ENCODE data around the gene UGT1A3.

Gene UGT1A3

GRCh38 chr2:233758141-233758540 lies 29.3 kb downstream of the UGT1A3 start:
- no peak for ATAC-seq
- DNase-seq = no peak

- DNase-seq (no peak), ATAC-seq (no peak)
These were observed 30.0 kb downstream of the UGT1A3 start for GRCh38 chr2:233758849-233759248.

- DNase-seq = no peak
- ATAC-seq = no peak
These were observed 31.2 kb downstream of the UGT1A3 start, which contains the start of gene UGT1A1 for GRCh38 chr2:233760043-233760442. UGT1A1 (plus strand) TSS chr2:233760270; CDS start chr2:233760288, 18 bp downstream.

- ATAC-seq = no peak
- DNase-seq = no peak
These were observed 32.4 kb downstream of the UGT1A3 start for GRCh38 chr2:233761040-233761769.

GRCh38 chr2:233764264-233764663 lies 35.4 kb downstream of the UGT1A3 start:
- no peak for DNase-seq
- ATAC-seq = no peak

GRCh38 chr2:233764761-233765160 lies 35.9 kb downstream of the UGT1A3 start:
- DNase-seq (no peak), ATAC-seq (no peak)

- no peak for DNase-seq
- no peak for ATAC-seq
These were observed 37.6 kb downstream of the UGT1A3 start for GRCh38 chr2:233766416-233766815.

GRCh38 chr2:233768076-233768475 lies 39.2 kb downstream of the UGT1A3 start:
- ATAC-seq = no peak

GRCh38 chr2:233769260-233769659 lies 40.4 kb downstream of the UGT1A3 start:
- DNase-seq (no peak), ATAC-seq (no peak)

More at GRCh38 chr2:233768076-233768475, 39.2 kb downstream of the UGT1A3 start:
- no peak for DNase-seq

GRCh38 chr2:233772153-233772552 lies 43.3 kb downstream of the UGT1A3 start:
- no peak for ATAC-seq
- no peak for DNase-seq

- no peak for DNase-seq
- no peak for ATAC-seq
These were observed 43.7 kb downstream of the UGT1A3 start for GRCh38 chr2:233772583-233772982.

GRCh38 chr2:233773854-233774253 lies 45.0 kb downstream of the UGT1A3 start:
- DNase-seq (no peak), ATAC-seq (no peak)

GRCh38 chr2:233775414-233775813 lies 46.6 kb downstream of the UGT1A3 start:
- ATAC-seq (no peak), DNase-seq (no peak)

- no peak for DNase-seq
- ATAC-seq = no peak
These were observed 49.2 kb downstream of the UGT1A3 start, which contains the start of gene MROH2A for GRCh38 chr2:233778030-233778429. MROH2A (plus strand) TSS chr2:233778330; CDS start chr2:233779359, 1,029 bp downstream.

GRCh38 chr2:233779722-233780121 lies 50.9 kb downstream of the UGT1A3 start:
- no peak for ATAC-seq
- no peak for DNase-seq

- DNase-seq (no peak), ATAC-seq (no peak)
These were observed 51.9 kb downstream of the UGT1A3 start for GRCh38 chr2:233780771-233781170.

GRCh38 chr2:233789554-233789953 lies 60.7 kb downstream of the UGT1A3 start:
- no peak for DNase-seq
- ATAC-seq = peak; percentile 32

- ATAC-seq (no peak), DNase-seq (no peak)
These were observed 62.5 kb downstream of the UGT1A3 start for GRCh38 chr2:233791151-233791882.

- ATAC-seq = no peak
- no peak for DNase-seq
These were observed 63.1 kb downstream of the UGT1A3 start for GRCh38 chr2:233791883-233792329.

GRCh38 chr2:233792720-233793119 lies 63.9 kb downstream of the UGT1A3 start:
- ATAC-seq (no peak), DNase-seq (no peak)

- DNase-seq (no peak), ATAC-seq (no peak)
These were observed 64.8 kb downstream of the UGT1A3 start for GRCh38 chr2:233793465-233794127.

GRCh38 chr2:233794128-233794658 lies 65.4 kb downstream of the UGT1A3 start:
- DNase-seq = no peak
- no peak for ATAC-seq
